ENCODE results near the gene SLAIN1.

DNA sequence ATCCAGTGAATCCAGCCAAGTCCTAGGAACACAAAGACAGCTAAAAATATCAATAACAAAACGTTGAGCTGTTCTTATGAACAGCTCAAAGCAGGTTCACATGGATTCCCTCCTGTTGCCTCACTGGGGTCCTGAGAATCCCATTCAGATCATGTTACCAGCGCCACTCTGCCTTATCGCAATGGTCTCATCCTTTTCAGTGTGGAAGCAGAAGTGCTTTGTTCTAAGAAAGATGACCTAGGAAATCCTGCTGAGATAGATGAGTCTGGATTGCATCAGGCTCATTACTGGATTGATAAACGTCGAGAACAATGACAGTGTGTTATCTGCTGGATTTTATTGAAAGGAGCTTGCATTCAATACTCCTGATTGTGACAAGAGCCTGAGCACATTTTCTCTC is 87.0 kb downstream of the SLAIN1 start:
- no peak for TF ChIP-seq POLR2A (IDR thresholded peaks at IDR 0.05)
- no peak for TF ChIP-seq CTCF (IDR thresholded peaks at IDR 0.05)

All from Peyer's patch (tissue), 4 donors.